ENCODE results near the gene SYT12. TPM values are rescaled to one million over a fixed set of nuclear protein-coding genes. Genes with fewer than 3 reads are reported as not detected.

Gene SYT12
- total and polyA plus RNA-seq, 9 of the 15 experiments (the other 6 are each of a cell fraction or from before 2014, with no cell fraction given): 0.03 to 0.11 (median 0.03) TPM; not detected in 4

DNA sequence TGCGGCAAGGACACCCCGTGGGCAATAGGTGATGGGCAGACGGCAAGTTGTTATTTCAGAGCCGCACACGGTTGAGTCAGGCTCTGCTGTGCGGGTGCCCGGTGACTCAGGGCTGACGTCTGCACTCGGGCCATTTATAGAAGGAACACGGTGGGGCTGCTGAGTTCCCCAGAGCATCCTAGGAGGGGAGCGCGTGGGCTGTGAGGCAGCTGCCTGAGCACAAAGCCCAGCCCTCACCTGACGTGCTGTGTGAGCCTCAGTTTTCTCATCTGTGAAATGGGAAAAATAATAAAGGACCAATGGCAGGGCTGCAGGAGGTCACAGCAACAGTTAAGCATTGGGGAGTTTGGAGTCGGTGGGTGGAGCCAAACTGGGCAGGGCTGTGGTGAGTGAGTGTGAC lies 22.4 kb downstream of the SYT12 start:
- ChIA-PET CTCF (ENCODE audit: low intra/inter-chr PET ratio) (interaction anchor here (0.7 kb wide), 1 partner anchor 348 kb away, joined by 3 read pairs; no protein-coding TSS in a partner anchor), POLR2A (interaction anchor here (0.6 kb wide), 1 partner anchor 175 kb away, joined by 3 read pairs; no protein-coding TSS in a partner anchor)
- Histone ChIP-seq H3K27me3 (ENCODE audit: control insufficient read depth in 2 of 2, insufficient read depth in 2 of 2, low read length in 2 of 2) (peaks cover 12 to 42% of the 10 kb centered on the region in 2 experiments; a peak in 4 of 5 replicates), H2AFZ (ENCODE audit: low read depth, low read length) (no peak overlapping the region), H3K36me3 (ENCODE audit: control insufficient read depth, insufficient read depth, low read length) (no peaks in the 10 kb centered on the region), H3K79me2 (ENCODE audit: control insufficient read depth, insufficient read depth, low read length) (no peaks in the 10 kb centered on the region), H3K4me1 (replicated peaks in 1 of 2; ENCODE audit: control insufficient read depth in 2 of 2, insufficient read depth in 2 of 2, low read length in 2 of 2) (peaks cover 0 to 25% of the 10 kb centered on the region in 2 experiments; a peak in 2 of 5 replicates), H3K9ac (ENCODE audit: insufficient read depth in 1 of 2, low read depth in 2 of 2, low read length in 2 of 2) (no peak overlapping the region), H3K27ac (ENCODE audit: extremely low read depth, low read depth, low read length) (no peak overlapping the region), H4K20me1 (replicated peaks; ENCODE audit: control insufficient read depth, insufficient read depth, low read length) (no peaks in the 10 kb centered on the region), H3K4me2 (ENCODE audit: insufficient read depth, low read length) (no peak overlapping the region), H3K9me3 (replicated peaks; ENCODE audit: control insufficient read depth, insufficient read depth, low read depth, low read length) (no peaks in the 10 kb centered on the region), H3K4me3 (no peak overlapping the region), H3K9me1 (ENCODE audit: control insufficient read depth, insufficient read depth, low read length) (no peaks in the 10 kb centered on the region)
- DNase-seq (ENCODE audit: extremely low read depth in 1 of 4, low spot score in 3 of 4) (peak in 1 of 4 experiments; percentile 51), FAIRE-seq (no peak), ATAC-seq (peak; percentile 50)
- in situ Hi-C loops (cut with MboI): no loop called here
- intact Hi-C loops (cut with micrococcal nuclease): no loop called here
- 2% methylated on average over 14 of the region's 14 CpGs for WGBS (ENCODE audit: insufficient coverage, low coverage, missing lambda C conversion rate)
- no TSS peak for BruUV-seq (replicated peaks)
- TF ChIP-seq ZNF347 (CRISPR knock-in tag; IDR thresholded peaks at IDR 0.05; ENCODE audit: low read depth) (no peak), SMARCA5 (IDR thresholded peaks at IDR 0.05) (peak; percentile 88), FOSL1 (tag; conservative IDR thresholded peaks at IDR 0.05) (peak; percentile 72), CTCF (IDR thresholded peaks at IDR 0.05 in 2 of 3, conservative IDR thresholded peaks at IDR 0.05 in 1 of 3; ENCODE audit: insufficient read depth in 2 of 3, low read depth in 1 of 3, low read length in 3 of 3) (peak in 1 of 3 experiments; percentile 8; a peak in 1 of 6 replicates), ZC3H11A (IDR thresholded peaks at IDR 0.05; ENCODE audit: low read depth, low read length) (no peak), RBM25 (IDR thresholded peaks at IDR 0.05; ENCODE audit: low read depth, low read length, severe bottlenecking) (peak; percentile 70), ZFP36 (IDR thresholded peaks at IDR 0.05; ENCODE audit: low read depth, low read length, partially characterized antibody) (peak; percentile 25), BHLHE40 (IDR thresholded peaks at IDR 0.05; ENCODE audit: low read length) (peak; percentile 50; the same call in 1 of the 2 replicates), ETS2 (tag; IDR thresholded peaks at IDR 0.05; ENCODE audit: borderline replicate concordance, poor library complexity, severe bottlenecking) (no peak), JUN (IDR thresholded peaks at IDR 0.05; ENCODE audit: borderline replicate concordance, low read depth, low read length) (peak; percentile 65; the same call in 1 of the 2 replicates), JUN (CRISPR knock-in tag; IDR thresholded peaks at IDR 0.05; ENCODE audit: borderline replicate concordance) (no peak), ATF3 (IDR thresholded peaks at IDR 0.05) (peak; percentile 70), ATF3 (CRISPR knock-in tag; conservative IDR thresholded peaks at IDR 0.05) (no peak), BCOR (IDR thresholded peaks at IDR 0.05) (peak; percentile 88), NRF1 (conservative IDR thresholded peaks at IDR 0.05 in 1 of 2, IDR thresholded peaks at IDR 0.05 in 1 of 2) (peak in 1 of 2 experiments; percentile 9; a peak in 1 of 4 replicates), ESRRA (IDR thresholded peaks at IDR 0.05; ENCODE audit: borderline replicate concordance, low read depth) (peak; percentile 12; the same call in 1 of the 2 replicates), NFATC3 (IDR thresholded peaks at IDR 0.05) (no peak), CBX1 (IDR thresholded peaks at IDR 0.05; ENCODE audit: low read depth) (peak; percentile 78), JUND (IDR thresholded peaks at IDR 0.05; ENCODE audit: borderline replicate concordance, low read depth, low read length) (peak; percentile 63; the same call in 1 of the 2 replicates), JUND (tag; IDR thresholded peaks at IDR 0.05; ENCODE audit: borderline replicate concordance, low read depth, low read length) (no peak), ADNP (tag; IDR thresholded peaks at IDR 0.05) (peak; percentile 72; the same call in 1 of the 2 replicates), EGR1 (conservative IDR thresholded peaks at IDR 0.05) (peak; percentile 59), GATAD2A (IDR thresholded peaks at IDR 0.05) (no peak)

Measured in K562 (cell line).